HG03108 (cell line): ENCODE results near the gene ADGB.
"Not testable (repeated sequence)": the region's sequence is repeated elsewhere in the genome, so short reads cannot be mapped to it uniquely, and the experiment has no call there.

Experiments
- ATAC-seq: cut with Tn5 transposase; IDR thresholded peaks from one replicate; pipeline ENCODE4 v1.9.1; 2021; ENCODE audit warnings: moderate library complexity; ENCODE audit not compliant: unreplicated experiment

The ADGB gene

DNA sequence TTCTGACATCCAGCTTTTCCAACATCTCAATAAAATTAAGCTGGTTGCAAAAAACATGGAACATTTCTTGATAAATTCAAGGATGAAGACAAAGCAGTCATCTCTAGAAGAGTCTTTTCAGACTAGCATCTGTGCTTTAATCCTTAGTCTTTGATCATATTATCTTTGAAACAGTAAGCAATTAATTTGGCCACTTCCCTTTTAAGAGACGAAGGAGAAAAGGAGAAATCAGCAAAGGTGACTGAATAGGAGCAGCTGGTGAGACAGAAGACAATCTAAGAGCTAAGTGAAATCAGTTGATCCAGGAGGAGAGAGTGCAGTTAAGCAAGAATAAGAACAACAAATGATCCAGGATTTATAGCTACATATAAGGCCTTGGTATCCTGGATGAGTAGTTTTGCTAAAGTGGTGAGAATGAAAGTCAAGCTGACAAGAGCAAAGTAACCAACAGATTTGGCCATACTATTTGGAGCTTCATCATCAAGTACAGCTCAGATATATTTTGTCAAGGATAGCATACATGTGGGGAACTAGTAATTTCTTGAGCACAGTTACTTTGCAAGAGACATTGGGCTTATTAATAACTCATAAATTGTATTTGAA is 215.5 kb downstream of the ADGB start:
- ATAC-seq: no peak

DNA sequence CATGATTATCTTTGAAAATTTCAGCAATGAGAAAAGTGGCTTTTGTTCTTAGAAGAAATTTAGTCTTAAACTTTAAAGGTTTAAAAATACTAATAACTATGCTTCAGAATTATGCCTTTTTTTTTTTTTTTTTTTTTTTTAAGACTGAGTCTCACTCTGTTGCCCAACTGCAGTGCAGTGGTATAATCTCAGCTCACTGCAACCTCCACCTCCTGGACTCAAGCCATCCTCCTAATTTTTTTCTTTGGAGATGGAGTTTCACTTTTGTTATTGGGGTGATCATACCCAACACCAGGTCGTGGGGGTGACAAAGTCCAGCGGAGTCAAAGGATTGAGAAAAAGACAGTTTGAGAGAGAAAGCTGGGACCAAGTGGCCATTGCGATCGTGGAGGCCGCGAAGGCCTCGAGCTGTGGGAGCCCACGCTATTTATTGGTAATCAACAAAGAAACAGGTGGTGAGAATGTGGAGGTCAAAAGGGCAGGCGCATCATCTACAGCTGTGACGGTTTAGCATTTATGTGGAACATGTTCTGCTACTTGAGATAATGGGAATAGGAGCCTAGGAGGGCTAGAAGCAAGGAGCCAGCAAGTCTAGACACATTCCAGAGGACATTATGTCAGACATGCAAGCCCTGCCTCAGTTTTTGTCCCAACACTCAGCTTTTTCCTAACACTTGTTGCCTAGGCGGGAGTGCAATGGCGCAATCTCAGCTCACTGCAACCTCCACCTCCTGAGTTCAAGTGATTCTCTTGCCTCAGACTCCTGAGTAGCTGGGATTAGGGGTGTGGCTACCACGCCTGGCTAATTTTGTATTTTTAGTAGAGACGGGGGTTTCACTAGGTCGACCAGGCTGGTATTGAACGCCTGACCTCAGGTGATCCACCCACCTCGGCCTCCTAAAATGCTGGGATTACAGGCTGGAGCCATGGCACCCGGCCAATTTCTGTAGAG is 217.0 kb downstream of the ADGB start:
- not testable (repeated sequence) for ATAC-seq

DNA sequence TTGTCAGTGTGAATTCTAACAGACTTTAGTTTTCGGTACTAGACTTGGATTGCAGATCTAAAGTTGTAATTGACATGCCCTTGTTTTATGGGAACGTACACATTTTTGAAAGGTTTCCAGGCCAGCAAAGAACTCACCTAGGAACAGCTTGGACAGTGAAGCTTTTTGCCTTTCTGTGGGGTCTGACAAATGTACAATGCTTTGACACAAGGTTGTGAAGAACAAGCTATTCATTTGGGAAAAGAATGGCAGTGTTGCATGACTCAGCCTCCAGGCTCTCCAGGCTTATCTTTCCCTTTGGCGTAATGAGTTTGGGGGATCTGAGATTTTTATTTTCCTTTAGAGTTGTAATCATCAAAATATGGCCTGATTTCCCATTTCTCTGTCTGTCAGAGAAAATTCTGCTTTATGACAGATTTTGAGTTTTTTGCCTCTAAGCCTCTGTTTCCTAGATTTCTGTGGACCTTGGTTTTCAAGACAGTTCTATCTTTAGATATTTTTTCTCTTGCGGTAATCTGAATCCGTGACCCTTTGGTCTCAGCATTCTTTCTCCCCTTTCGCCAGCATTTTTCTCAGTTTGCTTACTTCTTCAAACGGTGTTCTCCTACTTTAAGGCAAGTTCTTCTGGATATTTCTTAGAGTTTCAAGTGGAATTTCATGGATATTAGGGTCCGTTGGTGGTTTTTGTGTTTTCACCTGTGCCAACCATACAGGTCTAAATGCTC is 221.0 kb downstream of the ADGB start:
- no peak for ATAC-seq

DNA sequence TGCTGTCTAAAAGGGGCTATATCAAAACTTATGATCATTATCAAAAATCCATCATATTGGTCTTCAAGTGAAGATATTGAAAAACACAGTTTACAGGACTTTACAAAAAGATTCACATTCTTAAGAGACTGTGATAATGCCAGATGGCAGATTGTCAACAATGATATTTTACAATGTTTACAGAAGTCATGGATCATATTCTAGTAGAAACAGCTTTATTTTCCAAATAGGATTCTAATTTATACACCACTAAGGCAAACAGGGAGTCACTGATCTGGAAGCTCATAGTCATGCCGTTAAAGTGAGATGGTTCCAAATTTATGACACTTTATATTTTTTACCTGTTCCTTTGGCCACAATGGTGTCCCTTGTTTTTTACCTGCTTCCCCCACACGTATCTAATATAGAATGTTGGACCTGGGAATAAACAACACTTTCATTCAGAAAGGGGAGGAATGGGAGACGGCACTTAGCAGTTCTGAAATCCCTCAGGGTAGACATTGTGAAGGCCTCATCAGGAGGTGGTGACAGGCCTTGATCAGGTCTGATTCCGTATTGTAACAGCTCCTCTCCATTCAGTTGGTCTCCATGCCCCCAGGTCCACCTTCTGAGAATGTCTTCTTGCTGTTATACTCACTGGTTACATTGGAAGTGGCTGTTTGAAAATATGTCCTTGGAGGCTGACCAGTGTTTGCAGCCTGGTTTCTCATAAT is 228.6 kb downstream of the ADGB start:
- no peak for ATAC-seq

DNA sequence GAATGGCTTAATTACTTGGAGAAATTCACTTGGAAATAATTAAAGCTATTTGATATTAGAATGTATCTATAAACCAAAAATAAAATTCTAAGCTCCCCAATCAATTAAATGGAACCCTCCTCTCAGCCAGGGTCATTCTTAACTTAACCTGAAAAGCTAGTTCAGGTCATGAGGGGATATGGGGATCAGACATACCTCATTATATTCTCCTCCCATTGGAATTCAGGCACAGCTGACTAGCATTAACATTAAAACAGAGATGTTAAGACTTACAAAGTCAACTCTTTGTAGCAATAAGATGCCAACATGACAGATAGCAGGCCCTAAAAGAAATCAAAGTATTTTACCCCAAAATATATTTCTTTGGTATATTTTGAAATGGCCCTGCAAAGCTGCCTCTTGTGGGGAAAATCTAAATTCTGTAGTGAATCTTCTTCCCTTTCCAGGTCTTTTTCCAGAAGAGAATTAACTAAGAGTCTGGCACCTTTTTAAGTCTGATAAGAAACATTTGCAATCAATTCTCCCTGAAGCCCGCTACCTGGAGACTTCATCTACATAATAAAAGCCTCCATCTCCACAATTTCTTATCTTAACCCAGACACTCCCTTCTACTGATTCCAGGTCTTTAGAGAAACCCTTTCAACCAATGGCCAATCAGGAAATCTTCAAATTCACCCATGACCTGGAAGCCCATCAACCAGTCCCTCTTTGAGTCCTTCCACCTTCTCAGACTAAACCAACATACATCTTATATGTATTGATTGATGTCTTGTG is 231.2 kb downstream of the ADGB start:
- ATAC-seq: no peak

GRCh38 chr6:146833157-146833556 is 234.4 kb downstream of the ADGB start:
- ATAC-seq: no peak

GRCh38 chr6:146840216-146840615 is 241.4 kb downstream of the ADGB start:
- no peak for ATAC-seq

- ATAC-seq: no peak
Observed at GRCh38 chr6:146840641-146841040, 241.9 kb downstream of the ADGB start.

DNA sequence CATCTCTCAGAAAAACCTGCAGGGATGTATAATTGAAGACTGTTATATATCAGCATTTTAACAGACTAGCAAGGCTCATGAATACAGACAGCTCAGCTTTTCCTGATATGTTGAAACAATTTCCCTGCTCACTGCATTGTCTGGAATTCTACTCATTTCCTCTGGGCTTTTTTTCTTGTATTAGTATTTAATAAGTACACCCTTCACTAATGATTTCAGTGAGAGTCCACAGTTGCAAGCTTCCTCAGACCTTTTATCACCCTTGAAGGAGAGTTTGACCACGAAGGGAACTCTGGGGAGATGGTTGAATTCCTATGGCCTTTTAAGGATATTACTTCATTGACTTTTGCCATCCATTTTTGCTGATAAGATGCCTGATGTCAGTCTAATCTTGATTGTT is 248.7 kb downstream of the ADGB start:
- no peak for ATAC-seq

DNA sequence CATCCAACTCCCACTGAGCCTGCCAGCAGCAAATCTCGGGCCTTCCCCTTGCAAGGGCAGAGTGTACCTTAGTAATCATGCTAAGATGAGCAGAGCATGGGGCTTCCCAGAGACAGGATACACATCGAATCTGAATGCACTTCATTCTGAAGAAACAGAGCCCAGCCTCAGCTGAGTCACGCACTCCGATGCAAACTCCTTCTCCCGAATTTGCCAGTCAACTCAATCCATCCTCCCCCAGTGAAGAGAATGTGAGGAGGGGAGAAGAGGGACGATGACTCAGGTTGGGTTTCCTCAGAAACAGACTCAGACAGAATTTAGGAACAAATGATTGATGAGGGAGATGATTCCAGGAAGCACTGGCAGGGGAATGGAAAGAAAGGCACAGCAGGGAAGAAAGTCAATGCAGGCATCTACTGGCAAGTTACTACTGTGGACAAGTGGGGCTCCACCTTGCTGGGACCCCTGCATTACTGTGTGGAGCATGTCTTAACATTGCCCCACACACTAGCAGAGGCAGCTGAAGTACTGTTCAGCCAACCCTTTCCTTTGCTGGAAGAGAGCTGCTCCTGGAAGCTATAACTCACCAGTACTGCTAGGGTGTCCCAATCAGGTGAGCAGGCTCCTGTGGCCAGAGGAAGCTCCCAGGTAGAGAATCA is 251.6 kb downstream of the ADGB start:
- ATAC-seq: peak; percentile 81

- ATAC-seq: no peak
Observed at GRCh38 chr6:146850981-146851380, 252.2 kb downstream of the ADGB start.

DNA sequence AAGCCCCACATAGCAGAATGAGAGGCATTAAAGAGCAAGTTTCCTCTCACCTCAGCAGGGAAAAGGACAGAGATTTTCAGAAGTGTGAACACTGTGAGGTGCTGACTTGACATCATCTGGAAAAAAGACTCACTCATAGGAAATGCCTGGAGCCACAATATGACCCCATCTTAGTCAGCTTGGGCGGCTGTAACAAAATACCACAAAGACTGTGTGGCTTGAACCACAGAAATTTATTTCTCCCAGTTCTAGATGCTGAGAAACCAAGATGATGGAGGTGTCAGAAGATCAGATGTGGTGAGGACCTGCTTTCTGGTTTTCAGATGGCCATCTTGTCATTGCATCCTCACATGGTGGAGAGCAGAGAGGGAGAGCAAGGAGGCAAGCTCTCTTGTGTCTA is 253.1 kb downstream of the ADGB start:
- no peak for ATAC-seq

DNA sequence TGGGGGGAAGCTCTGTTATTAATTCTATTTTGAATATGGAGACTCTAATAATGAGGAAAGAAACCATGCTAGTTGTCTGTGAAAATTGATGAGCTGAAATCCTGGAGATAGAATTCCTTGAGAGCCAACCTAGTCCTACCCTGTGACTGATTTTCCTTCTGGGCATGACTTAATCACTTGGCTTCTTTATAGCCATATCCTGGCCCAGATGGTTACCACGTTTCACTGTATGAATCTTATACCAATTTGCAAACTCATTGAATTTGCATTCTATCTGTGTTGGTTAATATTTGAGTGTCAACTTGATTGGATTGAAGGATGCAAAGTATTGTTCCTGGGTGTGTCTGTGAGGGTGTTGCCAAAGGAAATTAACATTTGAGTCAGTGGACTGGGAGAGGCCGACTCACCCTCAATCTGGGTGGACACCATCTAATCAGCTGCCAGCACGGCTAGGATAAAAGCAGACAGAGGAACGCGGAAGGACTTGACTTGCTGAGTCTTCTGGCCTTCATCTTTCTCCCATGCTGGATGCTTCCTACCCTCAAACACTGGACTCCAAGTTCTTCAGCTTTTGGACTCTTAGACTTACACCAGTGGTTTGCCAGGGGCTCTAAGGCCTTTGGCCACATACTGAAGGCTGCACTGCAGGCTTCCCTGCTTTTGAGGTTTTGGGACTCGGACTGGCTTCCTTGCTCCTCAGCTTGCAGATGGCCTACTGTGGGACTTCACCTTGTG is 255.9 kb downstream of the ADGB start:
- ATAC-seq: not testable (repeated sequence)

DNA sequence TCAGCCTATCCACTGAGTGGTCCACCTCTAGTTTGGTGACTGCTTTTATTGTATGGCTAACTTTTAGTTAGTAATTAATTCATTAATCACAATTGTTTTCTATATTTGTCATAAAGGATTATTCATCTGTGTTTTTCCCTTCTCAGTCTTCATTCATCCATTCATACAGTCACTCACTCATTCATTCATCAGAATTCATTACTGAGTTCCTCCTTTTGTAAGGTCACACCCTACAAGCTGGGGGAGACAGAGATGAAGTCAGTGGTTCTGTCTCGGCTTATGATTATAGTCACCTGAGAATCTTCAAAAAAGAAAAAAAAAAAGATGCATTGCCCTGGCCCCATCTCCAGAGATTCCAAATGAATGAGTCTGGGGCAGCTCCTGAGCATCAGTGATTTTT is 257.1 kb downstream of the ADGB start:
- ATAC-seq: no peak

GRCh38 chr6:146856296-146856695 is 257.5 kb downstream of the ADGB start:
- ATAC-seq: peak; percentile 55

GRCh38 chr6:146857180-146857979 is 258.6 kb downstream of the ADGB start:
- peak; percentile 88 for ATAC-seq

DNA sequence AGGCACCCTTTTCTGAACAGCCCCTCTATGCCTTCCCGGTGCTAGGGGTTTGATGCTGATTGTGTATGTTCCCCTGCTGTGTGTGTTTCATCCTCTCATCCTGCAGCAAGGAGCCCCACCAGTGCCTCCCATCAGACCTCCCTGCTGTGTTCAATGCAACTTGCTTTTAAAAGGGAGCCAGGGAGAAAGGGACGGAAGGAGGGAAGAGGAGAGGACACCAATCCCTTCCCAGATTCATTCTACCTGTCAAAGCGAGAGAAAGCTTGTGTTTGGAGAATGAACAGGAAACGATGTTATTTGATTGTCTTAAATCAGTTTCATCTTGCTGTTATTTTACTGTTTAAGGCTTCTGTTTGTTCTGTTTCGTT is 259.2 kb downstream of the ADGB start:
- ATAC-seq: no peak

DNA sequence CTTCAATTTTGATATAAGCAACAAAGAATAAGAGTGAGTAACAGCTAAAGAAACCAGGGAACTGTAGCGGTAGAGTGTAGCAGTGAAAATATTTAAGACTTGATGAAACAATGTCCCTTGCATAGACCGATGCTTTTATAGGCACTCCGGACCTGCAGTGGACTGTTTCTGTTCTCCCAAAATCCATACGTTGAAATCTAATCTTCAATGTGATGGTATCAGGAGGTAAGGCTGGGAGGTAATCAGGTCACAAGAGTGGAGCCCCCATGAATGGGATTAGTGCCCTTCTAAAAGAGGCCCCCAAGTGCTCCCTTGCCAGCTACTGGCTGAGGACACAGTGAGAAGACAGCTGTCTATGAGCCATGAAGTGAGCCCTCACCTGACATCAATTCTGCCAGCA is 260.4 kb downstream of the ADGB start:
- ATAC-seq: no peak
